Smooth muscle cell (in vitro differentiated cells): ENCODE measurements around the gene ADO. TPM values are rescaled to one million over a fixed set of nuclear protein-coding genes. Genes with fewer than 3 reads are reported as not detected.

ENCODE experiments used
- DNase-seq: peaks from one replicate; lab custom pipeline; 2025; ENCODE audit not compliant: unreplicated experiment; lab: John Stamatoyannopoulos, UW
- H2AFZ ChIP-seq: fragments of 200-600 bp; sonication (generic); 2 replicates; pipeline ENCODE4 v1.6.0; 2016; ENCODE audit warnings: antibody characterized with exemption, low read depth, mild to moderate bottlenecking
- H3F3A ChIP-seq: fragments of 200-600 bp; sonication (generic); 2 replicates; pipeline ENCODE4 v1.6.0; 2017; ENCODE audit warnings: antibody characterized with exemption, low read depth
- H3K27ac ChIP-seq: fragments of 200-600 bp; sonication (generic); 2 replicates; pipeline ENCODE4 v1.5.1; 2016; ENCODE audit warnings: low read depth, mild to moderate bottlenecking
- H3K27me3 ChIP-seq: fragments of 200-600 bp; sonication (generic); 2 replicates; pipeline ENCODE4 v1.6.1; 2016; ENCODE audit warnings: low read depth, mild to moderate bottlenecking
- H3K36me3 ChIP-seq: fragments of 200-600 bp; sonication (generic); 2 replicates; pipeline ENCODE4 v1.5.1; 2016; ENCODE audit warnings: low read depth
- H3K4me1 ChIP-seq: fragments of 200-600 bp; sonication (generic); 2 replicates; pipeline ENCODE4 v1.5.1; 2016; ENCODE audit warnings: low read depth
- H3K4me2 ChIP-seq: fragments of 200-600 bp; sonication (generic); 2 replicates; pipeline ENCODE4 v1.6.0; 2016; ENCODE audit warnings: mild to moderate bottlenecking
- H3K4me3 ChIP-seq: fragments of 200-600 bp; sonication (generic); 2 replicates; pipeline ENCODE4 v1.5.1; 2016; ENCODE audit warnings: mild to moderate bottlenecking
- H3K79me2 ChIP-seq: fragments of 200-600 bp; sonication (generic); 2 replicates; pipeline ENCODE4 v1.6.0; 2016; ENCODE audit warnings: low read depth, mild to moderate bottlenecking
- H3K9ac ChIP-seq: fragments of 200-600 bp; sonication (generic); 2 replicates; pipeline ENCODE4 v1.6.0; 2016; ENCODE audit warnings: low read depth
- H3K9me3 ChIP-seq: fragments of 200-600 bp; sonication (generic); replicated peaks from 2 replicates; pipeline ENCODE4 v1.5.1; 2016; ENCODE audit warnings: low read depth
- H4K20me1 ChIP-seq: fragments of 200-600 bp; sonication (generic); 2 replicates; pipeline ENCODE4 v1.6.0; 2016; ENCODE audit warnings: low read depth
- WGBS: methylation state at CpG from one replicate; pipeline ENCODE4 v1.1.7; 2016; ENCODE audit warnings: low lambda C conversion rate; 5-methylcytosine and 5-hydroxymethylcytosine counted together
- polyA plus RNA-seq: library from polyadenylated mRNA; unstranded; fragments of >200 nt; fragmentation: Nextera tagmentation; extraction: Ambion mirVana; gene quantifications from 2 replicates; pipeline ENCODE4 v1.2.1, GENCODE V29; 2016
- total RNA-seq: library from RNA; depleted of rRNA; stranded (reverse); fragments of >200 nt; gene quantifications from 2 replicates; pipeline ENCODE4 v1.2.3, GENCODE V29; 2014
- TF ChIP-seq, protein P1 (sequence below): fragments of 200-600 bp; sonication (generic); IDR thresholded peaks from 2 replicates; pipeline ENCODE4 v1.5.1; 2017; ENCODE audit warnings: borderline replicate concordance, mild to moderate bottlenecking, antibody characterized with exemption; ENCODE audit not compliant: insufficient read depth, poor library complexity, severe bottlenecking

The ADO gene
- total and polyA plus RNA-seq, 2 experiments from 2014 or later: 11.9 to 32.4 TPM

DNA sequence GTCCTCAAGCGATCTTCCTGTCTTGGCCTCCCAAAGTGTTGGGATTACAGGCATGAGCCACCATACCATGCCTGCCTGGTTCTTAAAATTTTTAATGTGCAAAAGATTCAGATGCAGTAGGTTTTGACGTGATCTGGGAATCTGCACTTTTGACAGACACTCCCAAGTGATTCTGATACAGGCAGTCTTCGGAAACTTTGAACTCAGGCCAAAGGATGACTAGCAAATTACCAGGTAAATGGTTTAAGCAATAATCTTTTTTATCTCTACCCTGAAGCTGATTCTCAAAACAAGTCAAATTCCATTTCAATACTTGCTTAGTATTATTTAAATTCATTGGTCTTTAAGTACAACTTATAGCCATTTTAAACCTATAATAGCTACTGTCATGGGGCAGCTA lies 2.6 kb upstream of the ADO start:
- Histone ChIP-seq H3K4me2 (no peak overlapping the region), H3K4me3 (no peak overlapping the region), H2AFZ (no peak overlapping the region), H3K9ac (no peak overlapping the region), H3K27me3 (no peaks in the 10 kb centered on the region), H4K20me1 (peaks cover 10% of the 10 kb centered on the region), H3K4me1 (peaks cover 17% of the 10 kb centered on the region), H3K36me3 (no peaks in the 10 kb centered on the region), H3F3A (no peaks in the 10 kb centered on the region), H3K9me3 (no peaks in the 10 kb centered on the region), H3K79me2 (peaks cover 21% of the 10 kb centered on the region), H3K27ac (no peak overlapping the region)
- WGBS: 97% methylated on average over 3 of the region's 3 CpGs
- TF ChIP-seq, protein P1, sequence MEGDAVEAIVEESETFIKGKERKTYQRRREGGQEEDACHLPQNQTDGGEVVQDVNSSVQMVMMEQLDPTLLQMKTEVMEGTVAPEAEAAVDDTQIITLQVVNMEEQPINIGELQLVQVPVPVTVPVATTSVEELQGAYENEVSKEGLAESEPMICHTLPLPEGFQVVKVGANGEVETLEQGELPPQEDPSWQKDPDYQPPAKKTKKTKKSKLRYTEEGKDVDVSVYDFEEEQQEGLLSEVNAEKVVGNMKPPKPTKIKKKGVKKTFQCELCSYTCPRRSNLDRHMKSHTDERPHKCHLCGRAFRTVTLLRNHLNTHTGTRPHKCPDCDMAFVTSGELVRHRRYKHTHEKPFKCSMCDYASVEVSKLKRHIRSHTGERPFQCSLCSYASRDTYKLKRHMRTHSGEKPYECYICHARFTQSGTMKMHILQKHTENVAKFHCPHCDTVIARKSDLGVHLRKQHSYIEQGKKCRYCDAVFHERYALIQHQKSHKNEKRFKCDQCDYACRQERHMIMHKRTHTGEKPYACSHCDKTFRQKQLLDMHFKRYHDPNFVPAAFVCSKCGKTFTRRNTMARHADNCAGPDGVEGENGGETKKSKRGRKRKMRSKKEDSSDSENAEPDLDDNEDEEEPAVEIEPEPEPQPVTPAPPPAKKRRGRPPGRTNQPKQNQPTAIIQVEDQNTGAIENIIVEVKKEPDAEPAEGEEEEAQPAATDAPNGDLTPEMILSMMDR: no peak
- no peak for DNase-seq

DNA sequence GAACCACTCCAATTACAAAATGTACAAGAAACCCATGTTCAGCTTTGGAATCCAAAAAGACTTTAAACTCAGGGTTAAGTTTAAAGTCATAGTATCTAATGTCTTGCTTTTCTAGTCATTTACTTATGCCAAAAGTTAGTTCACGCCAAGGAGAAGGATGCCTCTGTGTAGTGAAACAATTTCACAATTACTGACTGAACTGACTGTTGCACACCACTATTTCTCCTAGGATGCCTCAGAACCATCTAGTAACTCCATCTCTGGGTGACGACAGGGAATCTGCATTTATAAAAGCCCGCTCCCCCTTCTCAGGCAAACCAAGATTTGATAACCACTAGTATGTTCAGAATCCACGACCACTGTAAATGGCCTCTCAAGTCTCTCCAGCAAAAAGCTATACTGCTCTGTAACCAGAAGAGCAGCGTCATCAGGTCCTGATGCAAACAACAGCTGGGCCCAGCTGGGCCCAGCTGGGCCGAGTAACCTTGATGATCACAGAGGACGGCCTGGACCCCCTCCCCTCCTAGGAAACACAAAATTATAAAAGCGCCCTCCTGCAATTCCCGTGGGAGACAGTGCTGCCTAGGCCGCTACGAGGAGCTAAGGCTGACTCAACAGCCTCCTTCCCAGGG lies 680 bp upstream of the ADO start:
- Histone ChIP-seq H3K4me2 (peak overlapping the region; percentile 92), H3K9ac (peak overlapping the region; percentile 94), H3K4me3 (peak overlapping the region; percentile 75), H4K20me1 (peaks cover 29% of the 10 kb centered on the region), H3K27me3 (no peaks in the 10 kb centered on the region), H3K79me2 (peaks cover 40% of the 10 kb centered on the region), H3K4me1 (peaks cover 32% of the 10 kb centered on the region), H3K27ac (peak overlapping the region; percentile 99), H3F3A (no peaks in the 10 kb centered on the region), H3K9me3 (no peaks in the 10 kb centered on the region), H2AFZ (peak overlapping the region; percentile 96), H3K36me3 (no peaks in the 10 kb centered on the region)
- 36% methylated on average over 11 of the region's 11 CpGs for WGBS
- TF ChIP-seq, protein P1: no peak
- DNase-seq: no peak

DNA sequence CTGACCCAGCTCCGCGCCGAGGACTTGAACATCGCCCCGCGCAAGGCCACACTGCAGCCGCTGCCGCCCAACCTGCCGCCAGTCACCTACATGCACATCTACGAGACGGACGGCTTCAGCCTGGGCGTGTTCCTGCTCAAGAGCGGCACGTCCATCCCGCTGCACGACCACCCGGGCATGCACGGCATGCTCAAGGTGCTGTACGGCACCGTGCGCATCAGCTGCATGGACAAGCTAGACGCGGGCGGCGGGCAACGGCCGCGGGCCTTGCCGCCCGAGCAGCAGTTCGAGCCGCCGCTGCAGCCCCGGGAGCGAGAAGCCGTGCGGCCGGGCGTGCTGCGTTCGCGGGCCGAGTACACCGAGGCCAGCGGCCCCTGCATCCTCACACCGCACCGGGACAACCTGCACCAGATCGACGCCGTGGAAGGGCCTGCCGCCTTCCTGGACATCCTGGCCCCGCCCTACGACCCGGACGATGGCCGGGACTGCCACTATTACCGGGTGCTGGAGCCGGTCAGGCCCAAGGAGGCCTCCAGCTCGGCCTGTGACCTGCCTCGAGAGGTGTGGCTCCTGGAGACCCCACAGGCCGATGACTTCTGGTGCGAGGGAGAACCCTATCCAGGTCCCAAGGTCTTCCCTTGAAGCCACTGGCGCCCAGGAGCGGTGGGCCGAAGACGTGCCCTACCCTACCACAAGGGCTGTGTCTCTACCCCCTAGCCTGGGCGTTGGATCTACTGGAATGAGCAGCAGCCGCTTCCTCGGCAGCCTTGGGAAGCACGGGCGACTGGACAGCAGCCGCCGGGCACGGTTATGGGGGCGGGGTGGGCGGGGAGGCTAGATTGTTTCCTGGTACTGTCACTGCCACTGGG lies 945 bp downstream of the ADO start:
- no peaks in the 10 kb centered on the region for H3K9me3 ChIP-seq
- no peak overlapping the region for H2AFZ ChIP-seq
- peak overlapping the region; percentile 75 for H3K4me3 ChIP-seq
- peaks cover 46% of the 10 kb centered on the region for H4K20me1 ChIP-seq
- peak overlapping the region; percentile 92 for H3K4me2 ChIP-seq
- peak; percentile 28 for DNase-seq
- peaks cover 32% of the 10 kb centered on the region for H3K4me1 ChIP-seq
- TF ChIP-seq, protein P1: no peak
- H3K27me3 ChIP-seq: no peaks in the 10 kb centered on the region
- under 1% methylated on average over 76 of the region's 77 CpGs for WGBS
- H3K27ac ChIP-seq: peak overlapping the region; percentile 99
- H3F3A ChIP-seq: no peaks in the 10 kb centered on the region
- H3K36me3 ChIP-seq: no peaks in the 10 kb centered on the region
- peaks cover 51% of the 10 kb centered on the region for H3K79me2 ChIP-seq
- H3K9ac ChIP-seq: peak overlapping the region; percentile 94
